Cortex of kidney (tissue), 1 donor: Measurements from ENCODE around the gene CEP63.

Experiments
- DNase-seq: peaks from one replicate; lab custom pipeline; 2025; lab: John Stamatoyannopoulos, UW

CEP63 gene

GRCh38 chr3:134468519-134468918 is 17.3 kb upstream of the CEP63 start:
- DNase-seq: no peak

GRCh38 chr3:134471521-134472193 is 14.2 kb upstream of the CEP63 start:
- DNase-seq: no peak

DNA sequence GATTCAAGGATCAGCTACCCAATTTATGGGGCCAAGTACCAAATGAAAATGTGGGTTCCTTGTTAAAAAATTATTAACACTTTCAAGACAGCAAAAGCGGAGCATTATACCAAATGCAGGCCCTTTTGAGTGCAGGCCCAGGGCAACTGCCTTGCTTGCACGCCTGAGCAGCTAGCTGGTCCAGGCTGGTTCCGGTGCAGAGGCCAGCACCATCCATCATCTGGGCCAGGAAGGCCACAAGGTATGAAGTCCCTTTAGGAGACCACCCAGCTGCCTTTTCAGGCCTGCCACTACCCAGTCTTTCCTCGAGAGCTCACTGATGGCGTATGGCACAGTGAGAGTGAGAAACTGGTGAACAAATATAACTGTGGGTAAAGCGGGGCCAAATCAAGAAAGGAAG is 13.0 kb upstream of the CEP63 start:
- DNase-seq: no peak

DNA sequence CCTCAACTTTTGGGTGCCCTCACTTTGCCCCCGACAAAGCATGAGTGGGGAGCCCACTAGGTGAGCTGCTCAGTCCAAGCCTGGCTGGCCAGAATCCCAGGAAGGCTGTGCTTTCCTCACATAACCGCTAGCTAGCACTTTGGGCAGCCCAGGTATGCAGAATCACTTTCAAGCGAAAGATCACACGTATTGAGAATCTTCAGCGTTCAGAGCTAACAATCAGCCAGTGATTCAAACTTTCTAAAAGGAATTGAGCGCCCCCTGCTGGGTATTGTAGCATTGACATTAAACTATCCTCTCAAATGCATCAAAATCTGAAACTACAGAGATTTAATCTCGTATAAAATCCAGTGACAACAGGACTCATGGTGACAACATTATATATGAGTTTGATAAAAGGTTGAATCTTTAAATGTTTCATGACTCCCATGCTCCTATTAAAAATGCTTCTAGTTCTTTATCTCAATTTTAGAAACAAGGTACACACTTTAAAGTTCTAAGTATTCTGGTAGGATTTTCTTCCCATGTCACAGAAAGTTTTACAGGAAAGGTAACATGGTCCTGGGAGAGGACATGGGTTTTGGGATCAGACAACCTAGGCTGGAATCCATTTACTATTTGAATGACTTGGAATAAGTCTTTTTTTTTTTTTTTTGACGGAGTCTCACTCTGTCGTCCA is 11.8 kb upstream of the CEP63 start:
- DNase-seq: no peak

- no peak for DNase-seq
Observed at GRCh38 chr3:134474956-134475355, 10.9 kb upstream of the CEP63 start.

GRCh38 chr3:134476306-134476705 is 9.6 kb upstream of the CEP63 start:
- DNase-seq: no peak

GRCh38 chr3:134477002-134477401 is 8.9 kb upstream of the CEP63 start:
- no peak for DNase-seq

GRCh38 chr3:134477938-134478337 is 7.9 kb upstream of the CEP63 start:
- DNase-seq: no peak

DNA sequence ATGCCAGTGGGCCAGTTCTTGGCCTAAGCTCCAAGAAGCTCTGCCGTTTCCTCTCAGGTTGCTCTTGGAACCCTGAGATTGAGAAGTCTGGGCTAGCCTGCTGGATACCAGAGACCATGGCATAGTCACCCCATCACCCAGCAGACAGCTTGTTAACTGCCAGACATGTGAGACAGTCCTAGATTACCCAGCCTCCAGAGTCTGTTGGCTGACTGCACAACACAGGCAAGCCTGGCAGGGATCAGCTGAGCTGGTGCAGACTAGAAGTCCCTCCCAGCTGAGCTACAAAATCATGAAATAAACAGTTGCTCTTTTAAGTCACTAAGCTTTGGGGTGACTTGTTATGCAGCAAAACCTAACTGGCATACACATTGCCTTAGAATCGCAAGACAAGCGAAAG is 5.3 kb upstream of the CEP63 start:
- no peak for DNase-seq

DNA sequence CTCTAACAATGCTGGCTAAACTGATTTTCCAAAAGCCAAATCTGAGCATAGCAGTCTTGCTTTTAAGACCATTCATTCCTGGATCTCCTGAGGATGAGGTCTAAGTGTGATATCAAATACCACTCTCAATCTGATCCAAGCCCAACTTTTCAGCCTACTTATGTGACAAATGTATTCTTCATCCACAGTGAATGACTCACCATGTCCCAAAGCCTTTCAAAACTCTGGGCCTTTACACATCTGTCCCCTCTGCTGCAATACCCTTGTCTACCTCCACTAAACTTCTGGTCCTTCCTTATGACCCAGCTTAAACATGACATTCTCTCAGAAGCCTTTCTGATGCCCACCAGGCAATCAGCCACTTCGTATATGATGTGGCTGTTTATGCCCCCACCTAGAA is 4.7 kb upstream of the CEP63 start:
- no peak for DNase-seq

DNA sequence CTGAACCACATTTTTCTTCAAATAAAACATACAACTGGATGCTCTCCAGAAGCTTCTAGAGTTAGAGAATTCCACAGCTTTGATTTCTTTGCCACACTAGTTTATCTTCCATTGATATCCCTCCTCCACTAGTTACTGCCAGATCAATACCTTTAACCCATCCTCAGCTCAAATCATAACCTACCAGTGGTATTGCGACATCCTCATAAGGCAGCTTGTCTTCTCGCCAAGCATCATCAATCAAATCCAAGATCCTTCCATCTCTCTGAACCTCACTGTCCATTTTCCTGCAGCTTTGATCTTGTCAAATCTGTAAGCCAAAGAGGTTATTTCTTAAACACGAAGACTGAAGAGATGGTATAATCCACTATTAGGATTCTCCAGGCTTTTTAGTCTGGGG is 3.2 kb upstream of the CEP63 start:
- DNase-seq: no peak

- DNase-seq: no peak
Observed at GRCh38 chr3:134483195-134483900, 2.5 kb upstream of the CEP63 start.

GRCh38 chr3:134485075-134485717 is 661 bp upstream of the CEP63 start:
- DNase-seq: no peak

- DNase-seq: no peak
Observed at GRCh38 chr3:134486577-134487041, 752 bp downstream of the CEP63 start.

DNA sequence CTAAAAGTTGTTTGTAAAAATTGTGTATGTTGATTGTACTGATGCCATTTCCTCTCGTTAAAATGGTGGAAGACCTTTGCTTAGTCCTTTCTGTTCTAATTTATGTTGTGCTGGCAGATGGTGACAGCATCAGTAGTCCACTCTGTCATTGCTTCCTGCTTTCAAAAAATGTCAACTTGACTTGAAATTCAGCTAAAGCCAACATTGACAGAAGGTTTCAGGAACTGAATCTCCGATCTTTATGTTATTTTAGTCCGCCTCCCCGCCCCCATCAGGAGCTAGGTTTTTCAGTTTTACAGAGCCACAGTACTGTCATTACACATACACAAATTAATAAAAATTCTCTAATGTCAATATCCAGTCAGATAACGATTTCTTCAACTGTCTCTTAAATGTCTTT is 1.5 kb downstream of the CEP63 start:
- DNase-seq: no peak

- no peak for DNase-seq
Observed at GRCh38 chr3:134494495-134494894, 8.6 kb downstream of the CEP63 start.

- no peak for DNase-seq
Observed at GRCh38 chr3:134495980-134496379, 10.1 kb downstream of the CEP63 start.

GRCh38 chr3:134496471-134497071 is 10.7 kb downstream of the CEP63 start:
- no peak for DNase-seq

GRCh38 chr3:134503266-134503665 is 17.4 kb downstream of the CEP63 start:
- no peak for DNase-seq

GRCh38 chr3:134504132-134504531 is 18.3 kb downstream of the CEP63 start:
- DNase-seq: no peak

GRCh38 chr3:134505485-134505884 is 19.6 kb downstream of the CEP63 start:
- no peak for DNase-seq

DNA sequence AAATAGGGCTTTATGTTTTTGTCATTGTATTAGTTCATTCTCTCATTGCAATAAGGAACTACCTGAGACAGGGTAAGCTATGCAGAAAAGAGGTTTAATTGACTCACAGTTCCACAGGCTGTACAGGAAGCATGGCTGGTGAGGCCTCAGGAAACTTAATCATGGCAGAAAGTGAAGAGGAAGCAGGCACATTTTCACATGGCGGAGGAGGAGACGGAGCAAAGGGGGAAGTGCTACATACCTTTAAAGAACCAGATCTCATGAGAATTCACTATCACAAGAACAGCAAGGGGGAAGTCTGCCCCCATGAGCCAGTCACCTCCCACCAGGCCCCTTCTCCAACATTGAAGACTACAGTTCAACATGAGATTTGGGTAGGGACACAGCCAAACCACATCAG is 25.6 kb downstream of the CEP63 start:
- no peak for DNase-seq
